Stimulated activated CD4-positive, alpha-beta T cell treated with anti-CD3 and anti-CD28 coated beads, TNF-alpha, amount 100 ng/mL, for 24 hours (primary cell): Measurements from ENCODE around the gene GRIP2.

Source experiments
- DNase-seq, 3 experiments: peaks; one replicate each; pipeline ENCODE4 v3.0.0-alpha.2; 2020; ENCODE audit warnings: low read depth in 3 of 3

The GRIP2 gene

DNA sequence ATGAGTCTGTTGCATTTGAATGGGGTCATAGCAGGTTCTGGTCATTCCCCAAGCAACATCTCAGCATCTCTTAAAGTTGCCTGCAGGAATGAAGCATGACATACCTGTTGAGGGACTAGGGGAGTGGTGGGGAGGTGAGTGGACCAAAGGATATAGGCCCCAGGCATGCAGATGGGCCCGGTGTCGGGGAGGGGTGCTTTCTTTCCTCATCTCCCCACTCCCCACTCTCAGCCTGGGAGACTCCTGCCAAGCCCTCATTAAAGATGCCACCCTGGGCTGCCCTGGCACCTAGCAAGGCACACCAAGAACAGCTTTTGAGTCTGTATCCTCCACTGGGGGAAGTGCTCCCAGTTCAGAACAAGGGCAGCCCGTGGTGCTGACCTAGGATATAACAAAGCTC, 54.2 kb downstream of the GRIP2 start:
- DNase-seq, result no peak

DNA sequence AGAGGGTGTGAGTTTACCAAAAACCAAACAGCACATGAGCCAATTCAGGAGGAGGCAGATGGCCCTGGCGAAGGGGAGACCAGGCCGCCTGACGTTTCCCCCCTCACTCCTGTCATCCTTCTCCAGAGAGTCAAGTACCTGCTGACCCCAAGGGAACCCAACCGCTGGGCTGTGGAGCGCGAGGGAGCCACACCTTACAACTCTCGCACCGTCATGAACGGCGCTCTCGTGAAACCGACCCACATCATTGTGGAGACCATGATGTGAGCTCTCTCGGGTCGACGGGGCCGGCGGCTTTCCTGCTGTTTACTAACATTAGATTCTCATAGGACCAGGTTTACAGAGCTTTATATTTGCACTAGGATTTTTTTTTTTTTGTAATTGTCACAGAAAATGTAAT, 55.4 kb downstream of the GRIP2 start:
- DNase-seq, result no peak

DNA sequence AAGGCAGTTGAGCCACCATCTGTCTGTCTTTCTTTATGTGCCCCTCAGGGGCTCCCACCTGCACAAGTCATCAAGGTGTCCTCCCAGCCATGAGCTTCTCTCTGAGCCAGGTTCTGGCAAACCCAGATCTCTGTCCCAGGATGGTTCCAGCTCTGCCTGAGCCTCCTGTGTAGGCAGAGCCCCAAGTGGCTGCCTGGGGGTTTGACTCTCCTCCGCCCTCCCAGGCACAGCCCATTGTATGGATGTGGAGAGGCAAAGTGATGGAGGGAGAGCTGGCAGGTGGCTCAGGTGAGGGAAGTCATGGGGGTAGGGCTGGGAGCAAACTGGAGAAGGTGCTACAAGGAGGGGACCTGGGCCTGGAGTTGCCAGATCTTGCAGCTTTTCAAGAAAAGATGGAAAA, 56.9 kb downstream of the GRIP2 start:
- no peak for DNase-seq

DNA sequence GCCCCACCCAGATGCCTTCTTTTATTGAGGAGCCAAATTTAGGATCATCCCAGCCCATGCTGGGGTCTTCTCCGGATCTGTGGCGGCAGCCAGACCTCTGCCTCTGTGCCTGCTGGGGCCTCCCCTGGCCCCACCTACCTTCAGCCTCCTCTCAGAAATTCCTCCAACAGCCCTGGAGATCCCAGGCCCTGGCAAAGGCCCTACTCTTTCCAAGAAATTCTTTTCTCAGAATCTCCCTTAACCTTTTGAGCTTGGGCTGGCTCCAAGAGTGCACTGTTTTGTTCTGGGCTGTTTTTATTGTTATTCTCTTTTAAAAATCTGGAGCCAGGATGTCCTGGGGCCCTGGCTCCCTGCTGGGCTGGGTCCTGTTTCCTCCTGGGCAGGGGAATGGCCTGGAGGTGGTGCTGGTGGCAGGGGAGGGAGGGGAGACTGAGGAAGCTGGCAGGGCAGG, 57.8 kb downstream of the GRIP2 start:
- DNase-seq, result no peak

DNA sequence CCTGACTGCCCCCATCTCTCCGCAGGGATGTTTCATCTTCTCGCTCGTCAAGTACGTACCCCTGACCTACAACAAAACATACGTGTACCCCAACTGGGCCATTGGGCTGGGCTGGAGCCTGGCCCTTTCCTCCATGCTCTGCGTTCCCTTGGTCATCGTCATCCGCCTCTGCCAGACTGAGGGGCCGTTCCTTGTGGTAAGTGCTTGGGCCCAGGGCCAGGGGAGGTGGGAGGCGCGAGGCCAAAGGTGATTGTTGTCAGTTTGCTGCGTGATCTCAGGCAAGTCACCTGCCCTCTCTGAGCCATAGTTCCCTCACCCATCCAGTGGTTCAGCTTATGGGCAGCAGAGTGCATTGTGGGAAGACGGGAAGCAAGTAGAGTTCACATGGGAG, 58.5 kb downstream of the GRIP2 start:
- no peak for DNase-seq

DNA sequence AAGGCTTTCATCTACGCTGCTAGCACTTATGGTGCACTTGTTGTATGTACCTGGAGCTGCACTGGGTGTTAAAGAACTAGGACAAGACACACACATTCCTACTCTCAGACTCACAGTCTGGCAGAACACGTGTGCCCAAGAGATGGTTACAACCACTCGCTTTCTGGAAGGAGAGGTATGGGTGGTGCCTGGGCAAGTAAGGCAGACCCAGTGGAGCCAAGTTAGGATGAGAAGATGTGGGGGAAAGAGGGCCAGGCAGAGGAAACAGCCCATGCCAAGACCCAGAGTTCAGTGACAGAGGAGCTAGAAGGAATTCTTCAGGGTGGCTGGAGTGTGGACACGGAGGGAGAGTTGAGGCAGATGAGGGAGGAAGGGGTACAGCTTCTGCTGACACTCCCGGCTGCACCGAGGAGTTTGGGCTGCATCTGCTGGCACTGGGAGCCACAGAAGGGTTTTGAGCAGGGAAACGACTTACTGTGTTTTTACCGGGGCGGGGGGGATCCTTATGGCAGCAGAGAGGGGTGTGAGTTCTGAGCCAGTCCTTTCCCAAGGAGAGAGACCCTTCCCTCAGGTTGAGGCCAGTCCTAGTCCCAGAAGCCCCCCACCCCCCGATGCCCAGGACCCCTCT, 59.0 kb downstream of the GRIP2 start:
- DNase-seq, result no peak

DNA sequence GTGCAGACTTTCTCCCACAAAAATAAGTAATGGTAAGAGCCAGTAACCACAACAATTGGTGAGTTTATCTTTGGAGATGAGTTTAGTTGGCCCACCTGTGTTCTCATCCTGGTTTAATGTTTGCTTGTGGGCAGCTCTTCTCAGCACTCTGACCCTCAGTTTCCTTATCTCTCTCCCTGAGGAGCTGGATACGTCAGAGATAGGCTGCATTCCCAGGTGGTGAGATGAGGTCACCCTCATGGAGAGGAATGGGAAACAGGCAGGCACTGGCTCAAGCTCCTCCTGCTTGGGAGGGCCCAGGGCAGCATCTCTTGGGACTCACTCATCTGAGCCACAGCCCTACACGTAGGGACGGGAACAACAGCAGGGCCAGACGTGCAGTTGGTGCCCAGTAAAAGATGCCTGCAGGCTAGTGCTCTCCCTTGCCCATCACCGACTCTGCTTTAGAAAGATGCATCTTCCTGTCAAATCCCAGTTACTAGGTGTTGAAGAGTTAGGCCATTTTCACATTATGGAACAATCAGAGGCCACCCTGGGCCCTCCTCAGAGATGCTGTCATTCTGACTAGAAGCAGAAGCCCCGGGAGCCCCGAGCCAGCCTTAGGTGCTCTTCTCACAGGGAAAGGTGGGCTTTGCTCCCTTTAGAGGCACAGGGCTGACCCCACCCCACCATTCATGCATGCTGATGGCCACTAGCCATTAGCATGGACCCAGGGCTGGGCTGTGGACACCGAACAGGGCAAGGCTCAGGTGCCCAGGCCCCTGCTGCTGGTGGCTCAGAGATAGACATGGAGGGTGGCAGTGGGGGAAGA, 59.7 kb downstream of the GRIP2 start:
- no peak for DNase-seq

DNA sequence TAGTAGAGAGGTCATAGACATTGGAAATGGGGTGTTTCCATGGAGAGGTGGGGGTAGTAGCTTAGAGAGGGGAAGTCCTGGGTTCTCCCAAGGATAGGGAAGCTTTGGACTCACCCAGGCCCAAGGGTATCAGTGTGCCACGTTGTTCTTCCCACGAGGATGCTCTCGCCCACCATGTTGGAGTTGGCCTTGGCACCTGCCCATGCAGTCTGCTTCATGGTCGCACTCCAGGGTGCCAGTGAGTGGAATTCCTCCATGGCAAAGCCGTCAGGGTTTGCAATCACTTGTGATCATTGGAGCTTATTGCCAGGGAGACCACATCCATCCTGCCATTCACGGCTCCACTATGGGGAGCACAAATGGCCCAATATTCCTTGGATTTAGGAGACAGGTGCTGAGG, 60.6 kb downstream of the GRIP2 start:
- DNase-seq, result no peak

DNA sequence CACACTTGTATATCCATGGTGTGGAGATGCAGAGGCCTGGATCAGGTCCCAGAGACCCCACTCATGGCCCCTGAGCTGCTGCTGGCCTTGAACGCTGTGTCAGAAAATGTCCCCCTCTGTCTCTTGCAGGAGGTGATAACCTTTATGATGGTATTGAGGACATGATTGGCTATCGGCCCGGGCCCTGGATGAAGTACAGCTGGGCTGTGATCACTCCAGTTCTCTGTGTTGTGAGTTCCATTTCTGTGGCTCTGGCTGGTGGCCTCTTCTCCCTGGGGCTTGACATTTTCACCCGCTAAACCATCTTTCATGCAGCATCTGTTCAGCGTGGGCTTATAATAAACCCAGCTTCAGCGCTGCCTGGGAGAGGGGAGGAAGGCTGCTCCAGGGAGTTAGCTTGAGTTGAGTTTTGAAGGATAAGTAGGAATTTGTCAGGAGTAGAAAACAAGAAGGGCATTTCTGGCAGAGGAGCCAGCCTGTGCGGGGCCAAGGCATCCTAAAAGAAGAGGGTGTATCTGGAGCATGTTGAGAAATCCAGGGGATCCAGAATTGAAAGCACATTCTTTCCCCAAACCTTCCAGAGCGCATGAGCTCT, 61.1 kb downstream of the GRIP2 start:
- no peak for DNase-seq

DNA sequence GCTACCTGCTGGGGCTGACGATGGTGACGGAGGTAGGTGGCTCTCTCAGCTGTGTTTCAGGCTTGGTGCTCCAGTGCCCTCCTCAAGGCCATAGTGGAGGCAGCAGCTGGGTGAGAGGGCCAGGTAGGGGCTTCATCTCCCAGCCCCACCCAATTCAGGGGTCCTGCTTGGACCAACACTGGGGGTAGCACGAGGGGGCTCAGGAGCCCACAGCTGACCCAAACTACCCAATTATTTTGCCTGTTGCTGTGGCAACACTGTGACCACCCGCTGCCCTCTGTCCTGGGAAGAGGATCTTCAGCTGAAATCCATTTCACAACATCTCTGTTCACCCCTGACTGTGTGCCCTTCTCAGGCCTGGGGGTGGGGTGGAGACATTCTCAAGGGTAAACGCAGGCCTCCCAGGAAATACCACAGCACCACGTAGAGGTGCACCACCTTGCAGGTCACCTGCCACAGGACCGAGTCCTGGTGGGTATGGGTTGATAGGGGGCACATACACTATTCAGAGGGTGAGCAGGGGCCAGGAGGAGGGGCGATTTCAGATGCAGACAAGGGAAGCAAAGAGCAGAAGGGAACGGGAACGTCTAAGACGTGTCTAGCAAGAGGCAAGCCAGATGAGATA, 62.7 kb downstream of the GRIP2 start:
- no peak for DNase-seq

DNA sequence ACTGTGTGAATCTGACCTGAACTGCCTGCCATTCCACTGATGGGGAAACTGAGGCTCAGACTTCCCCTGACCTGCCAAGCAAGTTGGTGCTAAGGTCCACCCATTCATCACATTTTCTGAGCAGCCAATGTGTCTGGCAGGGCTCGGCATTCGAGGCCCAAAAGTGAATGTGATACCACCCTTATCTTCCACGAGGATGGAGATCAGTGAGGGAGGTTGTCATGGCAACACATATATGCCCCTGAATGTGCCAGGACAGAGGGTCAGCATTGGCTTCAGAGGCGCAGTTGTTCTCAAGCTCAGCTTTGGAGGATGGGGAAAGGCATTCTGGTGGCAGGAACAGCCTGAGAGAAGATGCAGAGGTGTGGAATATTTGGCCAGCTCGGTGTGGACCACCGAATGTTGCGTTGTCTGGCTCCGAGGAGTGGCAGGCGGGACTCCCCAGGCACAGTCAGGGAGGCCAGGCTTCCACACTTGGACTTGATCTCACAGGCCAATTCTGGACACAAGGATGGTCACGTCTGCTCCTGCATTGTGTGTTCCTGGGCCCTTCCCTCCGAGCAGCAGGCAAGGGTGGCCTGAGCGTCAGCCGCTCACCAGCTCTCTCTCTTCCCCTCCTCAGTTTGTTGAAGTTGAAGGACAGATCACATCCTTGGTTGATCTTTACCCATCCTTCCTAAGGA, 63.4 kb downstream of the GRIP2 start:
- DNase-seq, result no peak

DNA sequence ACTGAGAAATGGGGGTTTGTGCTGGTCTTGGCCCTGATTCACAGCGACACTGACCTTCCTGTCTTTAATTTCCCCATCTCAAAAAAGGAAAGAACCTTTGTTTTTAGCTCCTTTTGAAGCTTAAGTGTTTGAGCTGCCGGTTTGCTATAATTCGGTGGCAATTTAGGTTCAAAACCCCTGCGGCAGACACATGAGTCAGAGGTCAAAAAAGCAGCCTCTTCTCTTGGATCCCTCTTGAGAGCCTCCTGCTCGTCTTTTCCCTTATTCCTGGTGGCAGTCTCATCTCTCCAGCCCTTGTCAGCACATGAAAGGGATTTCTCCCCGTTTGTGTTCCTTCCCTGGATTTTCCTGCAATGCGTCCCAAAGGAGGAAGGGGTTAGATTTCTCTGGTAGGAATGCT, 64.5 kb downstream of the GRIP2 start:
- no peak for DNase-seq

DNA sequence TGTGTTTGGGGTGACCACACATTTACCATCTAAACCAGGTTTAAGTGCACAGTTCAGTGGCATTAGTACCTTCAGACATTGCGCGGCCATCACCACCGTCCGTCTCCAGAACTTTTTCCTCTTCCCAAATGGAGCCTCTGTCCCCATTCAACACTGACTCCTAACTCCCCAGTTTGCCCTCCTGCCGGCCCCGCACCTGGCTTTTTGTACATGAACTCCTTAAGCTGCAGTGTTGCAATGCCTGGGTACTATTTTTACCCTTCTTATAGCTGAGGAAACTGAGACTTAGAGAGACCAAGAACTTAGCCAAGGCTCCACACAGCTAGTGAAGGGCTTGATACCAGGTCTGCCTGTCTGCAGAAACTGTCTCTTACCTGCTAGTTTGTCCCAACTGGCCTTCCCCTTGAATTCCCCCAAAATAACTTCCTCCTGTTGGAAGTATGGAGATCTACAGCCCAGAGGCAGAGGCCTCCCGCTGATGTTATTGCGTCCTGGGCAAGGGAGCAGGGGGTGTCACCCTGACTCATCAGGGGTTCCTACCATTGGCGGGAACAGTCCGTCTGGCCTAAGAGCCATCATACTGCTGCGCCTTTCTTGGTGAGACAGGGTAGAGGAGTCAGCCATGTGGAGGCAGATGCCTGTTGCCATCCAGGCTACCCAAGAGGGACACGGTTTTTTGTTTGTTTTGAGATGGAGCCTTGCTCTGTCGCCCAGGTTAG, 65.6 kb downstream of the GRIP2 start:
- no peak for DNase-seq

DNA sequence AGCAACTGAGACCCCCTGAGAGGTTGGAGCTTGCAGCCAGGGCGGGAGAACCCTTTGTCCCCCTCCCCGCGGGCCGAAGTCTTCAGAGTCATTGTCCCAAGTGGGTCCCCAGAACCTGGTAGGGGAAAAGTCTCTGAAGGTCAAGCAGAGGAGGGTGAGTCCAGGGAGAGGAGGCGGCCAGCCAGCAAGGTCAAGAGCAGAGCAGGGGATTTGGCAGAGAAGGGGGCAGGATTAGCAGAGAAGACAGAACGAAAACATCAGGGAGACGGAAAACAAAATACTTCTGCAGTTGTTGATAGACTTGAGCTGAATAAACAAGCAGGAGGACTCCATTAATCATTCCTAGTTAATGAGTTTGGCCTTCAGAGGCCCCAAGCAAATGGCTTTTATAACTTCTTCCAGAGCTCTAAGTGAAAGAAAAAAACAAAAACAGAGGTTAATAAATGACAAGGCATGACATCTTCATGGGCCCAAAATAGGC, 66.7 kb downstream of the GRIP2 start:
- DNase-seq, result no peak

DNA sequence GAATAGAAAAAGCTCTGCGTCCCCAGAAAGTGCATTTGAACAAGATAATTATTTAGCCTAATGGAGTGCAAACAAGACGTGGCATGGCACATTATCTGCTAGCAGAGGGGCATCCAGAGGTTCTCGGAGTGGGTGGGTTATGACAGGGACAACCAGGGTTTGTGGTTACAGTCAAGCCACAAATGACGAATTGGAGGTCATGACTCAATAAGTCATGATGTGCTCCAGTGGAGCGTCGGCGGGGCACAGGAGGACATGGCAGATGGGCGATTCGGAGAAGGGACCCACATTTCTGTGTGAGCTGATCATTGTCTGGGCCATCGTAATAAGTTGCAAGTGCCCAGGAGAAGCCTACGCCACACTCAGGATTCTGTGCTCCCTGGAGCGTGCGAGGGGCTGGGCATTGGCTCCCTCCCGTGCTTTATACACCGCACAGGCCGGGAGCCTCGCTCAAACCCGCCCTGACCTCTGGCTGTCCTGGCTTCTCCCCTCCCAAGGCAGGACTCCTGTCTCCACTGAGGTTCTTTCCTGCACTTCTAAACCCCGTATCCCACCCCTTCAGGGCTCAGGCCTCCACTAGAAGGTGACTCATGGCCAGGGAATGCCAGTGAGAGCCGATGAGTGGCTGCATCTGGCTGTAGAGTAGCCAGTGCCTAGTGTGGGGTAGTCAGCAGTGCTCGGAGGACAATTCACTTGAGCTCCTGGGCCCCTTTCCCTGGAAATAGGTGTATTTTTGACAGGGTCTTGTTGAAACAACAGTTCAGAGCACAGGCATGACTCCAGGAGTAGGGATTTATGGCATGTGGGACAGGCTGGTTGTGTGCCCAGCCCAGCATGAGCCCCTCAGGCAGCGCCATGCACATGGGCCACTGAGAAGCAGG, 67.4 kb downstream of the GRIP2 start:
- DNase-seq, result no peak

DNA sequence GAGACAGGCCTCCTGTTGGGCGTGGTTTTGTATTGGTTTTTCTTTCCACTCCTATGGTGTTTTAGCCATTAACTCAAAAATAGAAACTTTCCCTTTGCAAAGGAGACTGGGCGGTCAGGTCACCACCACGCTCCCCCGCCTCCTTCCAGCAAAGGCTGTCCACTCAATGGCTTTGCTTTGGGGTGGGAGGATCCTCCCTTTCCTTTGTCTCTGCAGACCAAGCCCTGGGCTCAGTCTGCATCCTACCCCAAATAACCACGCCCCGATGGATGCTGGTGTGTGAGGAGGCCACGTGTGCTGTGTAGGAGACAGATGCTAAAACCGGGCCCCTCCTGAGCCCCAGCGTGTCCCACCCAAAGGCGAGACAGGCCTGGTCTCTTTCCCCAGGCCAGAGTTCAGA, 68.5 kb downstream of the GRIP2 start:
- DNase-seq, result no peak

DNA sequence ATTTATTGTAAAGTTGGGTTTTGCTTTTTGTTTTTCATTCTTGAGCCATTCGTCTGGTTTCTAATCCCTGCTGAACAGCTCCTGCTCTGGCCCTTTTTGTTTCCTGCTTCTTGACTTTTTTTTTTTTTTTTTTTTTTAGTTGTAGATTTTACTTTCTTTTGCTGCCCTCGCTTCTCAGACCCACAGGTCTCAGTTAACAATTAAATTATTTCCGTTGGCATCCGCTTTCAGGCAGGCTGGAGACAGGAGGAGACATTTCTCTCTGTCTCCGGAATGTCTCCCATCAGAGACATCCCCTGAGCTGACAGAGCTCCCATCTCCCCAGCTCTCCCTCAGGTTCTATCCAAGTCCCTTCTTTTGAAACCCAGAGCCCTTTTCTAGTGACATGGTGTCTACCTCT, 69.1 kb downstream of the GRIP2 start:
- DNase-seq, result no peak

DNA sequence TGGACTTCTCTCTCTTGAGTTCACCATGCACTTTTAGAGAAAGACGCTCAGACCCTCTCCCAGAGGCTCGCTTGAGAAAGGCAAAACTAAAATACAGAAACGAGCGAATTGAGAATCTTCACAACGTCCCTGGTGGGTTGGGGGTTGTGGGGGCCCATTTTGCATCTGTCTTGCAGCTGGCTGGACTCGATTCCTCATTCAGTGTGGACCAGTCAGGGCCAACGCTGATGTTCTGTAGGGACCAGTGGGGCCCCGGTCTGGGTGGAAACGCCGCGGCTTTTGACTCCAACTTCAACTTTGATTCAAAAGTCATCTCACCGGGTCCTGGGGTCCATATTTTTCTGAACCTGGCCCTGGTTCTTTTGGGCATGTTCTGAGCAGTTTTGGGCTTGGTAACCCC, 69.7 kb downstream of the GRIP2 start:
- DNase-seq, result no peak

DNA sequence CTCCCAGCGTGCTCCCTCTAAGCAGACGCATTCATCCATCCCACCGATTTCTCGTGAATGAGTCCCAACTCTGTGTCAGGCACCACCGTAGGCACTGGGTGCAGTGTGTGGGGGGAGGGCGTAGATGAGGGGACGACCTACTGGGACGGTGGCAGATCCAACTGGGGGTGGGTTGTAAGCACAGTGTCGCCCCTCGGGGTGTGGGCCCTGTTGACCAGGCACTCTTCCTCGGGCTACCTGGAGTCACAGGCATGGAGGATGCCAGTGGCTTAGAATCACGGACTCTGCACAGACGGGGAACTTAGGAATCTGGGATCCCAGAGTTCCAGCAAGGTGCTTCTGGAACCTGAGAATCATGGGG, 71.5 kb downstream of the GRIP2 start:
- DNase-seq, result no peak
